NCI-H510A treated with DMSO at 0.1 percent for 48 hours (cell line): Measurements from ENCODE around the gene KRT71.

Source experiments
- DNase-seq: peaks from one replicate; lab custom pipeline; 2025; lab: John Stamatoyannopoulos, UW

Gene KRT71

DNA sequence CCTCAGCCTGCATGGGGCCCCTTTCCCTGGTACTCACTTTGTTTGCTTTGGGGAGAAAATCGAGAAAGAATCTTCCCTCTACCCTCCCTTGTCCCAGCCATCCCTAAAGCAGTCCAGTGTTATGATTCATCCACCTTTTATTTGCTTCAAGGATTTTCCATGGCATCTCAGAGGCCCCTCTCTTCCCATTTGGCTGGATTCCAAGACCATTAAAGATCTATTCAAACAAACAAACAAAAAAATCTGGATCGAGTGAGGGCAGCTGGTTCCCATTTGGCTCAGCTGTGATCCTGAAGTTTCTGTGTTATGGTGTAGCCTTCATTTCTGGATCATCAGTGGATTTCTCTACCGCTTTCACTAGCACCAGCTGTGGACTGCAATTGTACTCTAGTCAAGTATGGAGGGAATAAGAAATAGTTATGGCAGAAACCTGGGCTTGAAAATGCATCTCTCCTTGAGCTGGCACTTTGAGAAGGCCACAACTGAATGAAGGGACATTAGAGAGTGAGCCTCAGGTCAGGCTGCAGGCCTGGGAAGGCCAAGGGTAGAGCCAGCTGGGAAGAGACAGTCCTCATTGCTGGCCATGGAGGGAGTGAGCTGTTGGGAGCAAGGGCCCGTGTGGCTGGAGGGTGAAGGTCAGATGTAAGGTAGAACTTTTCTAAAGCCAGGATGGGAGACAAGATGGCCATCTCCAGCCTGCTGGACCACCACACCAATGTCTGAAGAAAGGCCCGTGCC is 13.7 kb downstream of the KRT71 start:
- peak; percentile 68 for DNase-seq

DNA sequence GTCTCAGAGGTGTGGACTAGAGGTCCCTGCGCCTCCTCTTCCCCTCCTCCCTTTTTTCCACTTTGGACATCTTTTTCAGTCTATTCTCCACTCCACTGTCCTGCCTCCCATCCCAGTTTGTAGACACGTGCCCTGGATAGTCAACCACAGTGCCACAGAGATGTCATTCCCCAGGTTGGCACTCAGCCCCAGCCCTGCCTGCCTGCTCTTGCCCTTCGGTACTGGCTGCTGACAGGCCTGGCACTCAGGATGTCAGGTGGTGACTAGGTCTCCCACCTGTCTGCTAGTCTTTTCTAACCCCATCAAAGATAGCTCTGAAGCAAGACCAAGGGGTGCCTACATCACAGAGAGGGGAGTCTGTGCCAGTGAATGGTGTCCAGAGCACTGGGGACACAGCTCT is 15.8 kb downstream of the KRT71 start:
- no peak for DNase-seq

DNA sequence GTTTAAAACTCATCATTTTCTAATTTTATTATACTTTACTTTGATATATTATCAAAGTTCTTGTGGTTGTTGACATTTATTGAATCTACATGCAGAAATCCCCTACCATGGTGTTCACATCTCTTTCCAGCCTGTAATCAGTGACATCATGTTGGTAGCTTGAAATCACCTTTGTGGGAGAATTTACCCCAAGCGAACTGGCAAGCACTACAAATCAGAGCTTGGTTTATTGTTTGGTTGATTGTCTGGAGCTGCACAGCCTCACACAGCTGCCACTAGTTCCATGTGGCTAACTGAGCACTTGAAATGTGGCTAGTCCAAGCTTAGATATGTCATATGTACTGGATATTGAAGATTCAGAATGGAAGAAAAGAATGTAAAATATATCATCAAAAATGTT is 17.4 kb downstream of the KRT71 start:
- DNase-seq = no peak

DNA sequence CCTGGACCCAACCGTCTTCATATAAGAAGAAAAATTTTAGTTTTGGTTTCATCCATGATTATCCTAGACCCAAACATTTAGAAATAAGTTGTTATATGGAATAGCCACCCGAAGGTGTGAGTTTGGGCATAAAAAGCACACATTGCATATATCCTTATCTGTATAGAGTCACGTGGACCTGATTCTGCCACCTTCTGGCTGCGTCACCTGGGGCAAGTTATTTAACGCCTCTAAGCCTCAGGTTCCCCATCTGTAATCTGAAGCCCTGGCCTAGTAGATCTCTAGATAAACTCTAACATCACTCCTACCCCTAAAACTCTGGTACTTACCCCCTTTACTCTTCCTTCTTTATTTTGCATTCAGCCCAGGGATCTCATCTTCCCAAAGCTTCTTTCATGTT is 18.5 kb downstream of the KRT71 start:
- DNase-seq = no peak

DNA sequence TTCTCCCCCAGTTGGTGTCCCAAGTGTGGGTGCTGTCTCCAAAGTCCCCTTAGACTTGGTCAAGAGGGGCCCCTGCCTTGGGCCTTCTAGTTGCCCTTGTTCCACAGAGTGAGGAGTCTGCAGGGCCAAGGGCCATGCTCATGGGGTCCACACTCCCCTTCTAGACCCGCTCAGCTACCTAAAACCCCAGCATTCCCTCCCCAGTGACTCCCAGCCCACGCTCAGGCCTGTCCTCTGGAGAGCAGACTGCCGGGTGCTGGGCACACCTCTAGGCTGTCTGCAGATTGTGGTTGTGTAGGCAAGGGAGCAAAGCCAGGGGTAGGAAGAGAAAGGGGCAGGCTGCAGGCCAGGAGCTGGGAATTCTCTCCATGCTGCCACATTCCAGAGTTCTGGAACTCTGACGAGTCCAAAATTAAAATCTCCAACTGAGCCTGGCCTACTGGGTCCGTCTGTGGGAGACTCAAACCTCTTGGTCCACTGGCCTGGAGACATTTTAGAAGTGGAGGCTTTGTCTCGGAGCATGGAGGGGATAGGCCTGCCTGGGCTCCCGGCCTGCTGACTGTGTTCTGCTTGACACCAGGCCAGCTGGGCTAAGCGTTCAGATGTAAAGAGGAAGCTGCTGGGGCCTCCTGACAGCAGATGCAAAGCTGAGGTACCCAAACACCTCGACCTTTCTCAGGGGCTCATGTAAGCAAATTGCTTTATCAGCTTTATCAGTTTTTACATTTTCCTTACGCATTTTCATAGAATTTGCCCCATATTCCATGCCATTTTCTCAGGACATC is 19.1 kb downstream of the KRT71 start:
- no peak for DNase-seq

DNA sequence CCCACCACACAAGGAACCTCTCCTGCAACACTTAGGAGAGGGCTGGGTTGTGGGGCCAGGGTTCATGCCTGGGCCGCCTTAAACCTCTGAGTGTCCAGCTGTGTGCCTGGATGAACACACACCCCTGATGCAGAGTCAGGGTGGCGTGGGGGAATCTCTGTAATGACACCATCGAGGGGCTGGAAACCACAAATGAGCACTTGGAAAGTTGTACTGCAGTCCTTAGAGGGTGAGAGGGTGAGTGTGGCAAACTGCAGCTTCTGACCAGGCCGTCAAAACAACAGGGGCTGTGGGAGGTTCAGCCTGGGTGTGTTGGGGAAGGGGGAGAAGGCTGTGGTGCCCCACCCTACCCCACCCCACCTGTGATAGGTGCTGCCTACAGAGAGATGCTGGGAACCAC is 20.3 kb downstream of the KRT71 start:
- no peak for DNase-seq

DNA sequence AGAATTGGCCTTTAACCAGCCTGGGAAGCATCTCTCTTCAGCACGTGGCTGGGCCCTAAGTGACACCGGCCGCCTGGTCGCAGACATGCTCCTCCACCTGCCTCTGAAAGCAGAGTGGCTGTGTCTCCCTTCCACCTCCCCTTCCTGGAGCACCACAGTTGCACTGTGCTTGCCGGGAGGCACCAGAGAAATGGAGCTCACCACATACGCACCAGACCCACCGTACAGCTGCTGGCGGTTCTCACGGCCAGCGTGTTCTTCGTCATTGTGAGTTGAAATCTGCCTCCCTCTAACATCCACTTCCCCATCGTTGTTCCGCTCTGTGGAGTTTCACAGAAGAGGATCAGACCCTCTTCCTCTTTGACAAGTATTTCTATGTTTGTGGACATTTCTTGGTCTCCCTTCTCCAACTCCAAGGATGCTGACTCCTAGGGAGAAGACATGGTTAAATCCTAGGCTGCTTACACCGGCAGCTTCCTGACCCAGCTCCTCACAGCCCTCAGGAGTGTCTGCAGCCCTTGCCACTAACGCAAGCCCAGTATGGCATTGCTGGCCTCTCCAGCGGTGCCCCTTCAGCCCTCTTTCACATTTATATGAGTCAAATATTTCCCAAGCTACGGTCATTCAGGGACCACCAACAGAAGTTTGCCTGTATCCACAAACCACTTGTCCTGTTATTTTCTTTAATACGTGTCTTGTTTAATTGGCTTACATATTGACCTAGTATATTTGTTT is 21.2 kb downstream of the KRT71 start:
- no peak for DNase-seq

DNA sequence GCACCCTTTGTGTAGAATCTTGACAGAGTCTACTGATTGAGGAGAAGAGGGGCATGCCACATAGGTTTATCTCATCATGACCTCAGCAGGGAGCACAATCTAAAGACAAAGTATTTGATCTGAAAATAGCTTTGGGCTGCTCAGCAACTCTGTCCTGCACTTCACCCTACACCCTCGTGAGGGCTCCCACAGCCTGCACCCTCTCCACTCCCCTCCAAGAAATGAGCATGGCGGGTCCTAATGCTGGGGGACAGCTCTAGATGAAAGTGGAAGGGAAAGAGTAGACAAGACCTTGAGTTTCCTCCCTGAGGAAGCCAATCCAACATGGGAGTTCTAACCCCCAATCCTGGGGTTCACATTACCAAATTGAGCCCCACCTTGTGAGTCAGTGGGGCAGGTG is 22.0 kb downstream of the KRT71 start:
- no peak for DNase-seq

DNA sequence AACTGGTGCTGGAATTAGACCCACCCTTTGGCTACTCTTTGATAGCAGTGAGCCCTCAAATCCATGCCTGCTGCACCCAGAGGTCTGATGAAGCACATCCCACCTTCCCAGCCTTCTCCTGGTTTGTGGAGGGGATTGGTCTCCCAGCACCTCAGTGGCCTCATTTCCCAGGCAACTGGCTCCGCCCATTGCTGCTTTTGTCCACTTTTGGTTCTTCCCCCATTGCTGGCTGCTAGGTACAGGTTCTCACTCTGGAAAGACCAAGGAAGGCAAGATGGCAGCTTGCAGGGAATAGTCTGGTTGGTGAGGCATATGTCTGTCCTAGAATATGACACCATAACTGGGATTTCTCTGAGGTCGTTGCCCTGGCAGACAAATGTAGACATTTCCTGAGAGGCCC is 22.6 kb downstream of the KRT71 start:
- no peak for DNase-seq

DNA sequence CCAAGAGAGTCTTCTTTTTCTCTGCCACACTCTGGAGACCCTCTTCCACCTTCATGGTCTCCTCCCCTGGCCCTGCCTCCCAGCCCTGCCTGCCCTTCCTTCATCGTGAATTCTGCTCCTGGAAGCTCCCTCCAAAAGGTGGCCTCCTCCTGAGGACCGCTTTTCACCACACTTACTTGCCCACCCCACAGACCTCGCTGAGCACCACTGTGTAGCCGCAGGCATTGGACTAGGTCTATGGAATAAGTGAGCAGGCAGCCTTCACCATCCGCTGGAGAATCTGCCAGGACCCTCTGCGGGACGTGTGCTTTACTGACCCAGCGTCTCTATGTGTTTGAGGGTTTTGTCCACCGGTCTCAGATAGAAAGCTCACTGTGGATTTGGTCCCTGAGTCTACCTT is 23.1 kb downstream of the KRT71 start:
- no peak for DNase-seq

DNA sequence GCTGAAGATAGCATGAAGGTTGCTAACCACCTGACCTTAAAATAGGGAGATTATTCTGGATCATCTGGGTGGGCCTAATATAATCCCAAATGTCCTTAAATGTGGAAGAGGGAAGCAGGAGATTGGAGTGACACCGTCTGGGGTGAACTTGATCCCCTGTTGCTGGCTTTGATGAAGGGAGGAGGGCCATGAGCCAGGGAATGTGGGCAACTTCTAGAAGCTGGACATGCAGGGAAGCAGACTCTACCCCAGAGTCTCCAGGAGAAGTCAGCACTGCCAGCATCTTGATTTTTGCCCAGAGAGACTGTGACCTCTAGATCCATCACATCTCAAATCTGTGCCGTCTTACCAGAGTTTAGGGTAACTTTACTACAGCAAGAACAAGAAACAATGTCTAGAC is 23.5 kb downstream of the KRT71 start:
- DNase-seq = no peak

DNA sequence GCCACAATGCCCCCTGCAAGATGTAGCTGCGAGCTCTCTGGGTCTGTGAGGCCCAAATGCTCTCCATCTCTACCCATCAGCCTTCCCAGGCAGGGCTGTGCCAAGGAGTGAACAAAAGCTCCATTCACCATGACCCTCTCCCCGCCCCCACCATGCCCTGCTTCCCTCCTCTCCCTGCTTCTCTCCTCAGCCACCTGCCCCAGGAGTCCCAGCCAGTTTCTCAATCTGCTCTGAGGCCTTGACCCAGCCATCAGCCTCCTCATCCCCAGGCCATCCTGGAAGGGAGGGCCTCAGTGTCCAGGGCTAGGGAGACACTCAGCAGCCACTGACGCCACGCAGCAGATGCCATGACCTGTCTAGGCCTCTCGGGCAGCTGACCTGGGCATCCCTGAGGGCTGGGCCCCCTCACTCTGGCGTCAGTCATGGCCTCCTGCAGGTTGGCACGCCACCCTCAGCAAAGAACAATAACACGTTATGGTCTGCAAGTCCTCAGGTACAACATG is 24.3 kb downstream of the KRT71 start:
- no peak for DNase-seq

DNA sequence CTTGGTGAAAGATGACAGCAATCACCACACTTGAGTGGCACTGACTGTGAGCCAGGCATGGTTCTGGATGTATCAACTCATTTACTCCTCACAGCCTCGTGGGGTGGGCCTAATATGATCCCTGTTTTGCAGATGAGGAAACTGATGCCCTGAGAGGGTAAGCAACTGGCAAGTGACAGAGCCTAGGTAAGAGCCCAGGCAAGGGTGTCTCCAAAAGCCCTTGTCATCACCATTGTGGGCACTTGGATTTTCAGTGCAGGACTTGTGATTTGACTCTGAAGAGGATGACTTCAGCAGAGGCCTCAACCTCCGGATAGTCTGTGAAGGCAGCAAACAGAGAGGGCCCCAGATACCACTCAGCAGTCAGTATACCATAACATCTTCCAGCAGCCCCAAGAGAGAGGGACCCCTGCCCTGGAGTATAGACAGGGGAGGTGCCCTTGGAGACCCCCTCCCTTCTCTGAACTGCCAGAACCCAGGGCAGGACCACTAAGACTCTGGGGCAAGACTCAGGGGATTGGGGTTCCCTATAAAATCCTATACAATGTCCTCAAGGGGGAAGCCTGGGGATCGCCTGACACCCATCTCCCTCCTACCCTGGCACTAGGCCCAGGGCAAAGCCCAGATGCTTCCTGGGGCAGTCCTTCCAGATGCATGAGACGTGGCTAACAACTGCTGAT is 25.7 kb downstream of the KRT71 start:
- DNase-seq = no peak

DNA sequence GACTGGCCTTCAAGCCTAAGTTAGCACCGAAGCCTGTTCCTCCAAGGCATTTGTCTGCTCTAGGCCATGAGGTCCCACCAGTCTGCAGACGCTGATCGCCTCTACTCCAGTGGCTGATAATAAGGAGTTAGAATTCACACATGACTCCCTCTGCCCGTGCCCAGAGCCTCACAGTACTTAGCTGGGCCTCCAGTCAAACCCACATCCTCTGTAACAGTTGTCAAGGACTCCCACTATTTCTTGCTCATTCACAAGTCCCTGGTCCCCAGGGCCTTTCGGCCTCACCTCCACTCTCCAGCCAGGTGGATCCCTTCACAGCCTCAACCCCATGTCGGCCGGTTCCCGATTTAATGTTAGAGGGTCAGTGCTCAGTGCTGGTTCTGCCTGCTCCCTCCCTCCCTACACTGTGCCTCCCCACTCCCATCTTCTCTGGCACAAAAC is 26.4 kb downstream of the KRT71 start:
- no peak for DNase-seq

DNA sequence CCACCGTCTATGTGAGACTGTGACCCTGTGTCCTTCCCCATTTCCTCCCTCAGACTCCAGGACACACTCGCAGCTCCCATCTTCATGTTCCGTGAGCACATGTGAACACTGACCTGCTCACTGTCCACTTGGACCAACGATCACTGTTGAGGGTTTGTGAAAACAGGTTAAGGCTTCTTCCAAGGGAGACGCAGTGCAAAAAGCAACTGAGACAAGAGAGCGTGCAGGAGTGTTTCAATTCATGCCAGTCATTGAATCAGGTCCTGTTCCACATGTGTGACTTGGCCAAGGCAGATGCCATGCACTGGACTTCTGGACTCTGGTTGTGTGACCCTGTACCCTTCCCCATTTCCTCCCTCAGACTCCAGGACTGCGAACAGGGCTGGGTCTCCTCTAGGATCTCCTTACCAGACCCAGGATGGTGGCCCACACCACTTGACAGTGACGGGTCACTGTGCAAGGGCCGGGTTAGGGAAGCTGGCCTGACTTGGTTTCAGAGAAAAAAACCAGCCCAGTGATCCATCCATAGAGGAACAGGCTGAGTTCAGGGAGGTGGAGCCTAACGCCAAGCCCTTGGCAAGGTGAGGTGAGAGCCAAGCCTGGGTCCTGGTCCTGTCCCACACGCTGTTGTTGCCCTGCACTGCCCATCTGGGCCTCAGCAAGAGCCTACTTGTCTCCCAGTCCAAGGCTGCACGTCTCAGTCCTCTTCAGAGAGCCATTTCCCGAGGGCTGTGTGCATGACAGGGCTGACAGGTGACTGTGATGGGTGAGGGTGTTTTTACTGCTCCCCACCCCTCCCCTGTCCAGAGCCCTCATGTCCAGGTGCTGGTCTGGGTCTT is 27.1 kb downstream of the KRT71 start:
- no peak for DNase-seq

DNA sequence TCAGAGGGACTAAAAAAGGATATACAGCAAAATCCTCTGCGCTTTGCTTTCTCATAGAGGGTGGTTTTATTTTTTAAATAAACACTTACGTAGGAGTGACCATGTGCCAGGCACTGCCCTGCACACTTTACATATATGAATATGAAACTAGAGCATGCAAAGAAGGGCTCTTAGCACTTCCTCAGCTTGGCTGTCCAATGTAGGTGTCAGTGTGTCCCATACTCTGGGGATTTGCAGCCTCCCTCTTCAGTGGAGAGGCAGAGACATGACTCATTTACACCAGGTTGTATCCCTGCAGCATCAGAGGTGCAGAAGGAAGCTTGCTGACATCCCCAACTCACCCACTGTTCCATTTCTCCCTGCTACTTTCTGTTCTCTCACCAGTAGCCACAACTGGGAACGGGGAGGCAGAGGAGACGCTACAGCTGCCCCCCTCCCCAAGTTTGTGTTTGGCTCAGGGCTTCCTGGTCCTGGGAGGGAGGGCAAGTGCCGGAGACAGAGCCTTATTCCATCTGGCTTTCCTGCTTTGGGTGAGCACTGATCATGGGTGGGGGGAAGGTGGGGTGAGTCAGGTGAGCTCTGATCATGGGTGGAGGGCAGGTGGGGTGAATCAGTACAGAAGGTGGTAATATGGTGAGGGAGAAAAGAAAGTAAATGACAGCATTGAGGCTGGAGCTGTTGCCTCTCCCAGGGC is 27.9 kb downstream of the KRT71 start:
- DNase-seq = no peak

DNA sequence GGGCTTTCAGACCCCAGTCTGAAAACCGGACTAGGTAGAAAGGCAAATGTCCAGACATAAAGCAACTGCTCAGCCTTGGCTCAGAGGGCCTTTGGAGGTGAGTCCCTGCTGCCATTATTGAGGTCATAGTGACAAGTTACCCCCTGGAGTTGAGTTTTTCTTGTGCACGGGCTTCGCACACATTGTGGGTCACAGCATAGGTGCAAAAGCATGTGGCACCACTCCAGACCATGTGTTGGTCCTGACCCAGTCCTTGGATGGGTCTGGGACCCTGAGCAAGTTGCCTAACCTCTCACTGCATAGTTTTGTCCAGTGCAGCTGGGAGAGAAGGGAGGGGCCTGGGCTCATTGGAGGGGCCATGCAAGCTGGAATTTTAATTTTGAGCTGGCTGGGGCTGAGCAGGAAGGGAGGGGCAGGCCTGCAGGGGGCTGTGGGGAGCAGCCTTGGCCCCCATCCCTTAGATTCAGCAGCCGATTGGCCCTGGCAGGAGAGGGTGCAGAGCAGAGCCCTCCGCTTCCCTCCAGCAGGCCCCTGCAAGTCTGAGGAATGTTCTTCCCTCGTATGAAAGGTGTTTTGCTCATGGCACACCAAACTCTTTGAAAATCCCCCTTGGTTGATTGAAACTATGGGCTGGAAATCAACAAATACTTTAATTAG is 28.6 kb downstream of the KRT71 start:
- no peak for DNase-seq

DNA sequence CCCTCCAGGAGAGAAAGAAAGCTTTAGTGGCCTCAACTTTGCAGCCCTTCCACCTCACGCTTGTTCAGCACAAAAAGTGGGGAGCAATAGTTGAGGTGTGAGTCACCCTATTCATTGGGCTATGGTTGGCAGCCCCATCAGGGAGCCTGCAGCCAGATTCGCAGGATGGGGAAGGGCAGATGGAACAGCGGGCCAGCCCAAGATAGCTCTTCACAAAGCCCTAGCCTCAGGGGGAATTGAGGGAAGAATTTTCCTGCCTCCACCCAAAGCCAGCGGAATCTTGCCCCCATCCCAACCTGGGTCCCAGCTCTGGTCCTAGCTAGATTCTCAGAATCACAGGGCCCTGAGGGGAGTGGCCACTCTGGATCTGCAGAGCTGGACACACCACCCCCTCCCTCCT is 29.1 kb downstream of the KRT71 start:
- no peak for DNase-seq

DNA sequence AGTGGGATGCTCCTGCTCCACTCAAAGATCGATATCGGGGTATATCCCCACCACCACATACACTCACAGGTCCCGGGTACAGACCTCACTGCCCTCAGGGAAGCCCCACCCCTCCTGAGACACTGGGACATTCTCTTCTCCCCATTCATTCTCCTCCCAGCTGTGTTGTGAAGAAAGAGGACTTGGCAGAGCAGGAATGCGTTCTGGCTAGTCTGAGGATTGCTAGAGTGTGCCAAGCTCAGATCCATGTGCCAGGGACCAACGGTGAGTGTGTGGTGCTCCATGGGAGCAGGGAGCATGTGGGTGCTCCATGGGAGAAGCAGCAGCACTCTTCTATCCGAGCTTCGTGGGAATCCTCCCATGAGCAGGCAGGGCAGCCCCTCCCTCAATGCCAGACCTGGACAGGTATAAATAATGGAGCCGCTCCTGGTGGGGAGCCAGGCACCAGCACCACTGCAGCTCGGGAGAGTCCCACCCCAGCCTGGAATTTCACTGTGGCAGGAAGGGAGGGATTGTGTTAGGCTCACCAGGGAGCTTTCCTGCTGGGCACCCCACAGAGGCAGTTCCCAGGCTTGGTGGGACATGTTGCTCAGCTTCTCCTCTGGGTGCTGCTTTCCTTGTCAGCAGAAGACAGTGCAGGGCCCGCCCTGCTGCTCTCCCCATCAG is 30.5 kb downstream of the KRT71 start:
- DNase-seq = no peak
